ENCODE data around the gene TMEM248.

DNA sequence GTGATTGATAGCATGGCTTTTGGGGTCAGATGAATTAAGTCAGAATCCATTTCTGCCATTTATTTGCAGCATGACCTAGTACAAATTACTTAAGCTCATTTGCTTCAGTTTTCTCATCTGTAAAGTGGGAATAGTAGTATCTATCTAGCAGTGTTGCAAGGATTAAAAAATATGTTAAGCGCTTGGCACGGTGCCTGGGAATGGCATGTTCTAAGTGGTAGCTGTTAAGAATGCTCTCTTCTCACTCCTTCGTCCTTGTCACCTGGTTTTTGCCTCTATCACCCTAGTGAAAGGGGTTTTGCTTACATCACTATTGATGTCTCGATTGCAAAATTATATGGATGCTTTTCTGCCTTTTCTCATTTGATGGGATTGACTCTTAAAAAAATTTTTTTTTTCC lies 7.4 kb downstream of the TMEM248 start:
- TF ChIP-seq, protein P1, sequence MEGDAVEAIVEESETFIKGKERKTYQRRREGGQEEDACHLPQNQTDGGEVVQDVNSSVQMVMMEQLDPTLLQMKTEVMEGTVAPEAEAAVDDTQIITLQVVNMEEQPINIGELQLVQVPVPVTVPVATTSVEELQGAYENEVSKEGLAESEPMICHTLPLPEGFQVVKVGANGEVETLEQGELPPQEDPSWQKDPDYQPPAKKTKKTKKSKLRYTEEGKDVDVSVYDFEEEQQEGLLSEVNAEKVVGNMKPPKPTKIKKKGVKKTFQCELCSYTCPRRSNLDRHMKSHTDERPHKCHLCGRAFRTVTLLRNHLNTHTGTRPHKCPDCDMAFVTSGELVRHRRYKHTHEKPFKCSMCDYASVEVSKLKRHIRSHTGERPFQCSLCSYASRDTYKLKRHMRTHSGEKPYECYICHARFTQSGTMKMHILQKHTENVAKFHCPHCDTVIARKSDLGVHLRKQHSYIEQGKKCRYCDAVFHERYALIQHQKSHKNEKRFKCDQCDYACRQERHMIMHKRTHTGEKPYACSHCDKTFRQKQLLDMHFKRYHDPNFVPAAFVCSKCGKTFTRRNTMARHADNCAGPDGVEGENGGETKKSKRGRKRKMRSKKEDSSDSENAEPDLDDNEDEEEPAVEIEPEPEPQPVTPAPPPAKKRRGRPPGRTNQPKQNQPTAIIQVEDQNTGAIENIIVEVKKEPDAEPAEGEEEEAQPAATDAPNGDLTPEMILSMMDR (conservative IDR thresholded peaks at IDR 0.05) = no peak
- no peak for TF ChIP-seq ZFX (IDR thresholded peaks at IDR 0.05)
